ENCODE data around the gene CELSR1. TPM values are rescaled to one million over a fixed set of nuclear protein-coding genes. Genes with fewer than 3 reads are reported as not detected.
"Not testable (repeated sequence)": the region's sequence is repeated elsewhere in the genome, so short reads cannot be mapped to it uniquely, and the experiment has no call there.

Gene CELSR1
- total RNA-seq, 2 donors from 2014 or later: 24.4 to 34.1 TPM

- Mint-ChIP-seq H3K4me3 (no peak overlapping the region), H3K36me3 (ENCODE audit: low read depth) (peaks cover 58% of the 10 kb centered on the region), H3K4me1 (no peaks in the 10 kb centered on the region), H3K27me3 (ENCODE audit: insufficient read depth) (no peaks in the 10 kb centered on the region), H3K27ac (no peak overlapping the region), H3K9me3 (no peaks in the 10 kb centered on the region)
- Histone ChIP-seq H3K4me1 (ENCODE audit: control insufficient read depth, insufficient read depth, low read length) (no peaks in the 10 kb centered on the region), H3K27me3 (ENCODE audit: control insufficient read depth, insufficient read depth, low read length, poor library complexity, severe bottlenecking) (no peaks in the 10 kb centered on the region), H3K36me3 (ENCODE audit: control insufficient read depth, insufficient read depth, low read length) (peaks cover 68% of the 10 kb centered on the region), H3K9ac (ENCODE audit: extremely low read depth, low read length, poor library complexity, severe bottlenecking) (no peak overlapping the region), H3K4me3 (ENCODE audit: low read length) (no peak overlapping the region), H3K9me3 (ENCODE audit: control insufficient read depth, low read length) (no peaks in the 10 kb centered on the region), H3K27ac (ENCODE audit: low read depth, low read length) (no peak overlapping the region)
- no peak for TF ChIP-seq CTCF (conservative IDR thresholded peaks at IDR 0.05)
- WGBS, 2 experiments (ENCODE audit: insufficient coverage in 1 of 2, insufficient read length in 1 of 2): 90 to 100% methylated on average over 1 to 12 of the region's 12 CpGs
- DNase-seq: no peak
Observed at GRCh38 chr22:46315976-46316375, 221.4 kb downstream of the CELSR1 start.

GRCh38 chr22:46312848-46313247, 224.6 kb downstream of the CELSR1 start:
- H3K4me1 Mint-ChIP-seq; H3K9me3 ChIP-seq (ENCODE audit: control insufficient read depth, low read length); H3K4me3 ChIP-seq (ENCODE audit: low read length); H3K4me3 Mint-ChIP-seq; H3K4me1 ChIP-seq (ENCODE audit: control insufficient read depth, insufficient read depth, low read length); H3K27me3 Mint-ChIP-seq (ENCODE audit: insufficient read depth); DNase-seq; H3K27ac Mint-ChIP-seq; H3K27ac ChIP-seq (ENCODE audit: low read depth, low read length); H3K9ac ChIP-seq (ENCODE audit: extremely low read depth, low read length, poor library complexity, severe bottlenecking); H3K27me3 ChIP-seq (ENCODE audit: control insufficient read depth, insufficient read depth, low read length, poor library complexity, severe bottlenecking); H3K9me3 Mint-ChIP-seq: not testable (repeated sequence)
- peaks cover 54% of the 10 kb centered on the region for H3K36me3 Mint-ChIP-seq (ENCODE audit: low read depth)
- WGBS, 2 experiments (ENCODE audit: insufficient coverage in 1 of 2, insufficient read length in 1 of 2): 92 to 100% methylated on average over 1 to 2 of the region's 2 CpGs
- H3K36me3 ChIP-seq (ENCODE audit: control insufficient read depth, insufficient read depth, low read length): peaks cover 72% of the 10 kb centered on the region

- H3K36me3 ChIP-seq (ENCODE audit: control insufficient read depth, insufficient read depth, low read length): peaks cover 67% of the 10 kb centered on the region
- H3K27ac ChIP-seq (ENCODE audit: low read depth, low read length): no peak overlapping the region
- no peak for DNase-seq
- Mint-ChIP-seq H3K4me1 (no peaks in the 10 kb centered on the region), H3K27ac (no peak overlapping the region), H3K27me3 (ENCODE audit: insufficient read depth) (no peaks in the 10 kb centered on the region), H3K4me3 (no peak overlapping the region), H3K9me3 (no peaks in the 10 kb centered on the region), H3K36me3 (ENCODE audit: low read depth) (peaks cover 48% of the 10 kb centered on the region)
- H3K9ac ChIP-seq (ENCODE audit: extremely low read depth, low read length, poor library complexity, severe bottlenecking): no peak overlapping the region
- H3K4me3 ChIP-seq (ENCODE audit: low read length): no peak overlapping the region
- TF ChIP-seq CTCF (conservative IDR thresholded peaks at IDR 0.05): no peak
- WGBS, 2 experiments (ENCODE audit: insufficient coverage in 1 of 2, insufficient read length in 1 of 2): 97 to 100% methylated on average over 2 to 8 of the region's 8 CpGs
- no peaks in the 10 kb centered on the region for H3K4me1 ChIP-seq (ENCODE audit: control insufficient read depth, insufficient read depth, low read length)
- H3K9me3 ChIP-seq (ENCODE audit: control insufficient read depth, low read length): no peaks in the 10 kb centered on the region
- H3K27me3 ChIP-seq (ENCODE audit: control insufficient read depth, insufficient read depth, low read length, poor library complexity, severe bottlenecking): no peaks in the 10 kb centered on the region
Observed at GRCh38 chr22:46312056-46312455, 225.4 kb downstream of the CELSR1 start.

Other genes starting within 250 kb of the CELSR1 start
- gene GTSE1, start 240.8 kb downstream of the CELSR1 start, total RNA-seq: 10 to 100 TPM; 39.5 to 59.5 TPM
- gene TRMU, start 201.9 kb downstream of the CELSR1 start, total RNA-seq: 10 to 100 TPM; 79.7 to 84.5 TPM
- gene GRAMD4, start 82.8 kb upstream of the CELSR1 start, total RNA-seq: 10 to 100 TPM; 38.0 to 43.3 TPM
- gene CERK, start 200.6 kb upstream of the CELSR1 start, total RNA-seq: 10 to 100 TPM; 54.9 to 57.6 TPM
- gene TBC1D22A, start 225.0 kb upstream of the CELSR1 start, total RNA-seq: 10 to 100 TPM; 21.0 to 27.9 TPM